ENCODE data around the gene KIFC1.

KIFC1 gene

DNA sequence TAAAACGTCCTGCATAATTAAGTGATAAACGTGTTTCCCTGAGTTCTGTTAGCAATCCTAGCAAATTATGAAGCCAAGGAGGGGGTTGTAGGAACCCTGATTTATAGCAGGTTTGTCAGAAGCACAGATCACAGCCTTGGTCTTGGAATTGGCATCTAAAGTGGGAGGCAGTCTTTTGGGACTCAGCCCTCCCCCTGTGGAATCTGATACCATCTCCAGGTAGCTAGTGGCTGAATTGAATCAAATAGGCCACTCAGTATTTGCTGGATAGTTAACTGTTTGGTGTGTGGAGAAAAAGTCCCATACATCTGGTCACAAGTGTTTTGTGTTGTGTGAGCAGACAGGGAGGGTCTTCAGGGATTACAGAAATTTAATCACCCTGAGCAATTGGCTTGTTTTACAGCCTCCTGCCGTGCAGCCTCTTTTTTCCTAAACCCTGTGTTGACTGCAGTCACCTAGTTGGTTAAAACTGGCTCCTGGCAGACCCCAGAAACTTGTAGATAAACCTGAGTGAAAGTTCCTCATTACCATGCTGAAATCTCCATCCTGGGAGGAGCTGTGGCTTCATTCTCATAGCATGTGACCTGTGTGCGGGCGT is 19.0 kb upstream of the KIFC1 start:
- Histone ChIP-seq H3K27me3 (ENCODE audit: insufficient read depth, low read length) (no peaks in the 10 kb centered on the region; the same call in 1 of the 2 replicates), H3K36me3 (ENCODE audit: insufficient read depth, low read length) (no peaks in the 10 kb centered on the region; the same call in 1 of the 2 replicates), H3K4me1 (ENCODE audit: insufficient read depth, low read length, severe bottlenecking) (no peaks in the 10 kb centered on the region), H3K27ac (ENCODE audit: low read depth, low read length, poor library complexity, severe bottlenecking) (no peak overlapping the region), H3K9me2 (ENCODE audit: low read depth, low read length) (no peaks in the 10 kb centered on the region), H3K4me2 (ENCODE audit: low read length) (no peak overlapping the region), H2AFZ (ENCODE audit: low read length) (no peak overlapping the region), H4K20me1 (ENCODE audit: insufficient read depth, low read length) (no peaks in the 10 kb centered on the region), H3F3A (ENCODE audit: insufficient read depth, low read length) (no peaks in the 10 kb centered on the region), H3K4me3 (ENCODE audit: low read depth, low read length, poor library complexity, severe bottlenecking) (no peak overlapping the region), H3K9ac (ENCODE audit: low read length) (no peak overlapping the region), H3K79me2 (ENCODE audit: insufficient read depth, low read length) (no peaks in the 10 kb centered on the region), H3K9me3 (ENCODE audit: low read length) (no peaks in the 10 kb centered on the region)
- TF ChIP-seq, protein P1, sequence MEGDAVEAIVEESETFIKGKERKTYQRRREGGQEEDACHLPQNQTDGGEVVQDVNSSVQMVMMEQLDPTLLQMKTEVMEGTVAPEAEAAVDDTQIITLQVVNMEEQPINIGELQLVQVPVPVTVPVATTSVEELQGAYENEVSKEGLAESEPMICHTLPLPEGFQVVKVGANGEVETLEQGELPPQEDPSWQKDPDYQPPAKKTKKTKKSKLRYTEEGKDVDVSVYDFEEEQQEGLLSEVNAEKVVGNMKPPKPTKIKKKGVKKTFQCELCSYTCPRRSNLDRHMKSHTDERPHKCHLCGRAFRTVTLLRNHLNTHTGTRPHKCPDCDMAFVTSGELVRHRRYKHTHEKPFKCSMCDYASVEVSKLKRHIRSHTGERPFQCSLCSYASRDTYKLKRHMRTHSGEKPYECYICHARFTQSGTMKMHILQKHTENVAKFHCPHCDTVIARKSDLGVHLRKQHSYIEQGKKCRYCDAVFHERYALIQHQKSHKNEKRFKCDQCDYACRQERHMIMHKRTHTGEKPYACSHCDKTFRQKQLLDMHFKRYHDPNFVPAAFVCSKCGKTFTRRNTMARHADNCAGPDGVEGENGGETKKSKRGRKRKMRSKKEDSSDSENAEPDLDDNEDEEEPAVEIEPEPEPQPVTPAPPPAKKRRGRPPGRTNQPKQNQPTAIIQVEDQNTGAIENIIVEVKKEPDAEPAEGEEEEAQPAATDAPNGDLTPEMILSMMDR (IDR thresholded peaks at IDR 0.05; ENCODE audit: low read length): no peak
- no peak for TF ChIP-seq EZH2 (IDR thresholded peaks at IDR 0.05; ENCODE audit: borderline replicate concordance, low read length)

DNA sequence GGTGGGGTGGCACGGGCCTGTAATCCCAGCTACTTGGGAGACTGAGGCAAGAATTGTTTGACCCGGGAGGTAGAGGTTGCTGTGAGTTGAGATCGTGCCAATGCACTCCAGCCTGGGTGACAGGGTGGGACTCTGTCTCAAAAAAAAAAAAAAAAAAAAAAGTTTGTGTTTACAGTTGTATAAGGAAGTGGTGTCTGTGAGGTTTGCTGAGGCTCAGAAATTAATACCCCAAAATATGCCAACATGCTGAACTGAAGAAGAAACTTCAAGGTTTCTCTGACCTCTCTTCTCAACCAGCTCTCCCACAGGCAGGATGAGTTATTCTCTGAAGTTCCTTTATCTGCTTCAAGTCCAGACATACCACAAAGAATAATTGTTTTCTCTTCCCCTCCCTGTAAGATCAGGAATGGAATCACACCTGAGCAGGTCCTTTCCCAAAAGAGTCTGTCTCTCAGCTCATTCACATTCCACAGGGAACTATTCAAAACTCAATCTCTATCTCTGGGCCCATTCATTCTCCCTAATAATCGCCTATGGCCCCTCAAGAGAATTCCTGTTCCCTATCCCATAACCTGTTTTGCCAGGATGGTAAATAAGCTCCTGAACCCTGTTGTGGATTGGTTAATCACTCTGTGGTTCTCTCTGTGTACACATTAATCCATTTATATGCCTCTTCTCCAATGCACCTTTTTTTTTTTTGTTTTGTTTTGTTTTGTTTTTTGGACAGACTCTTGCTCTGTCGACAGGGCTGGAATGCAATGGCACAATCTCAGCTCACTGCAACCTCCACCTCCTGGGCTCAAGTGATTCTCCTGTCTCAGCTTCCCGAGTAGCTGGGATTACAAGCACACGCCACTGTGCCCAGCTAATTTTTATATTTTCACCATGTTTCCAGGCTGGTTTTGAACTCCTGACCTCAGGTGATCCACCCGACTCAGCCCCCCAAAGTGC is 17.4 kb upstream of the KIFC1 start:
- Histone ChIP-seq H4K20me1 (ENCODE audit: insufficient read depth, low read length) (no peaks in the 10 kb centered on the region), H2AFZ (ENCODE audit: low read length) (no peak overlapping the region), H3F3A (ENCODE audit: insufficient read depth, low read length) (no peaks in the 10 kb centered on the region), H3K4me1 (ENCODE audit: insufficient read depth, low read length, severe bottlenecking) (no peaks in the 10 kb centered on the region), H3K36me3 (ENCODE audit: insufficient read depth, low read length) (no peaks in the 10 kb centered on the region; the same call in 1 of the 2 replicates), H3K4me3 (ENCODE audit: low read depth, low read length, poor library complexity, severe bottlenecking) (no peak overlapping the region), H3K27ac (ENCODE audit: low read depth, low read length, poor library complexity, severe bottlenecking) (no peak overlapping the region), H3K79me2 (ENCODE audit: insufficient read depth, low read length) (no peaks in the 10 kb centered on the region), H3K9me2 (ENCODE audit: low read depth, low read length) (no peaks in the 10 kb centered on the region), H3K9me3 (ENCODE audit: low read length) (no peaks in the 10 kb centered on the region), H3K4me2 (ENCODE audit: low read length) (no peak overlapping the region), H3K9ac (ENCODE audit: low read length) (no peak overlapping the region), H3K27me3 (ENCODE audit: insufficient read depth, low read length) (no peaks in the 10 kb centered on the region; the same call in 1 of the 2 replicates)
- TF ChIP-seq EZH2 (IDR thresholded peaks at IDR 0.05; ENCODE audit: borderline replicate concordance, low read length): no peak
- TF ChIP-seq, protein P1 (IDR thresholded peaks at IDR 0.05; ENCODE audit: low read length): no peak

DNA sequence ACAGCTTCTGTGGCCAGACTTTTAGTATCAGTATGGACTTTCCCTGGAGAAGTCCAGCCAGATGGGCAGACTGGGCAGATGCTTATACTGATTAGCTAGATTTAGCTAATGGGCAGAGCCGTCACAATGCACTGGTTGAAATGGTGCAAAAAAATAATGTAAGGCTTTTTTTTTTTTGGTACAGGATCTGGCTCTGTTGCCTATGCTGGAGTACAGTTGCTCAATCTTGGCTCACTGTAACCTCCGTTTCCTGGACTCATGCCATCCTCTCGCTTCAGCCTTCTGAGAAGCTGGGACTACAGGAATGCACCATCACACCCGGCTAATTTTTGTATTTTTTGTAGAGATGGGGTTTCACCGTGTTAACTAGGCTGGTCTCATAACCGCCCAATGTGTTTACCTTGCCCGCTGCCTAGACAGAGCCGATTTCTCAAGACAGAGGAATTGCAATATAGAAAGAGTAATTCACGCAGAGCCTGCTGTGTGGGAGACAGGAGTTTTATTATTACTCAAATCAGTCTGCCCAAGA is 16.4 kb upstream of the KIFC1 start:
- no peaks in the 10 kb centered on the region for H3K9me3 ChIP-seq (ENCODE audit: low read length)
- no peak overlapping the region for H3K9ac ChIP-seq (ENCODE audit: low read length)
- H2AFZ ChIP-seq (ENCODE audit: low read length): no peak overlapping the region
- H3K4me1 ChIP-seq (ENCODE audit: insufficient read depth, low read length, severe bottlenecking): no peaks in the 10 kb centered on the region
- H3K4me2 ChIP-seq (ENCODE audit: low read length): no peak overlapping the region
- no peaks in the 10 kb centered on the region; the same call in 1 of the 2 replicates for H3K27me3 ChIP-seq (ENCODE audit: insufficient read depth, low read length)
- H3K79me2 ChIP-seq (ENCODE audit: insufficient read depth, low read length): no peaks in the 10 kb centered on the region
- H4K20me1 ChIP-seq (ENCODE audit: insufficient read depth, low read length): no peaks in the 10 kb centered on the region
- no peaks in the 10 kb centered on the region for H3K9me2 ChIP-seq (ENCODE audit: low read depth, low read length)
- H3K4me3 ChIP-seq (ENCODE audit: low read depth, low read length, poor library complexity, severe bottlenecking): no peak overlapping the region
- H3F3A ChIP-seq (ENCODE audit: insufficient read depth, low read length): no peaks in the 10 kb centered on the region
- TF ChIP-seq EZH2 (IDR thresholded peaks at IDR 0.05; ENCODE audit: borderline replicate concordance, low read length): no peak
- TF ChIP-seq, protein P1 (IDR thresholded peaks at IDR 0.05; ENCODE audit: low read length): no peak
- H3K36me3 ChIP-seq (ENCODE audit: insufficient read depth, low read length): no peaks in the 10 kb centered on the region; the same call in 1 of the 2 replicates
- no peak overlapping the region for H3K27ac ChIP-seq (ENCODE audit: low read depth, low read length, poor library complexity, severe bottlenecking)
